DND-41 (cell line): ENCODE measurements around the gene CYYR1.

Source experiments
- EZH2 ChIP-seq: IDR thresholded peaks from 3 replicates; pipeline ENCODE4 v1.6.1; 2012; ENCODE audit warnings: borderline replicate concordance, low read depth, mild to moderate bottlenecking, moderate library complexity, low read length, inconsistent platforms; ENCODE audit not compliant: severe bottlenecking
- TF ChIP-seq, protein P1 (sequence below): IDR thresholded peaks from 2 replicates; pipeline ENCODE4 v1.5.1; 2012; ENCODE audit warnings: borderline replicate concordance, low read length, moderate library complexity, mild to moderate bottlenecking; ENCODE audit not compliant: poor library complexity, severe bottlenecking; ENCODE audit errors: extremely low read depth

DNA sequence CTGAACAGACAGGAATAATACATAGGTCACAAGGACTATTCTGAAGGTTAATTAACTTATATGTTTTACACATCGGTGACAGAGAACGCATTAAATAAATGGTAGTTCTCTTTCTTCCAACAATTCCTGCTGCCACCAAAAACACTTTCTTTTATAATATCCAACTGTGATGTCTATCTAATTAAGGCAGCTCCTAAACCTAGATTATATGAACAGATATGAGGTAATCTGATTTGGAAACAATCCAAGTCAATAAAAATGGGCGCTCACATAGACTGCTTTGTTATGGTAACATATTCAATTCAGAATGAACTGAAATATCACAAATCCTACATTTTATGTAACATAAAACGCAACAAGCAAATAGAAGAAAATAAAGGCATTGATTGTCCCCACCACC, 16.0 kb downstream of the CYYR1 start:
- TF ChIP-seq EZH2: no peak
- TF ChIP-seq, protein P1, sequence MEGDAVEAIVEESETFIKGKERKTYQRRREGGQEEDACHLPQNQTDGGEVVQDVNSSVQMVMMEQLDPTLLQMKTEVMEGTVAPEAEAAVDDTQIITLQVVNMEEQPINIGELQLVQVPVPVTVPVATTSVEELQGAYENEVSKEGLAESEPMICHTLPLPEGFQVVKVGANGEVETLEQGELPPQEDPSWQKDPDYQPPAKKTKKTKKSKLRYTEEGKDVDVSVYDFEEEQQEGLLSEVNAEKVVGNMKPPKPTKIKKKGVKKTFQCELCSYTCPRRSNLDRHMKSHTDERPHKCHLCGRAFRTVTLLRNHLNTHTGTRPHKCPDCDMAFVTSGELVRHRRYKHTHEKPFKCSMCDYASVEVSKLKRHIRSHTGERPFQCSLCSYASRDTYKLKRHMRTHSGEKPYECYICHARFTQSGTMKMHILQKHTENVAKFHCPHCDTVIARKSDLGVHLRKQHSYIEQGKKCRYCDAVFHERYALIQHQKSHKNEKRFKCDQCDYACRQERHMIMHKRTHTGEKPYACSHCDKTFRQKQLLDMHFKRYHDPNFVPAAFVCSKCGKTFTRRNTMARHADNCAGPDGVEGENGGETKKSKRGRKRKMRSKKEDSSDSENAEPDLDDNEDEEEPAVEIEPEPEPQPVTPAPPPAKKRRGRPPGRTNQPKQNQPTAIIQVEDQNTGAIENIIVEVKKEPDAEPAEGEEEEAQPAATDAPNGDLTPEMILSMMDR: no peak
